ENCODE results near the gene SCAF8.
"Not testable (repeated sequence)": the region's sequence is repeated elsewhere in the genome, so short reads cannot be mapped to it uniquely, and the experiment has no call there.

The SCAF8 gene

DNA sequence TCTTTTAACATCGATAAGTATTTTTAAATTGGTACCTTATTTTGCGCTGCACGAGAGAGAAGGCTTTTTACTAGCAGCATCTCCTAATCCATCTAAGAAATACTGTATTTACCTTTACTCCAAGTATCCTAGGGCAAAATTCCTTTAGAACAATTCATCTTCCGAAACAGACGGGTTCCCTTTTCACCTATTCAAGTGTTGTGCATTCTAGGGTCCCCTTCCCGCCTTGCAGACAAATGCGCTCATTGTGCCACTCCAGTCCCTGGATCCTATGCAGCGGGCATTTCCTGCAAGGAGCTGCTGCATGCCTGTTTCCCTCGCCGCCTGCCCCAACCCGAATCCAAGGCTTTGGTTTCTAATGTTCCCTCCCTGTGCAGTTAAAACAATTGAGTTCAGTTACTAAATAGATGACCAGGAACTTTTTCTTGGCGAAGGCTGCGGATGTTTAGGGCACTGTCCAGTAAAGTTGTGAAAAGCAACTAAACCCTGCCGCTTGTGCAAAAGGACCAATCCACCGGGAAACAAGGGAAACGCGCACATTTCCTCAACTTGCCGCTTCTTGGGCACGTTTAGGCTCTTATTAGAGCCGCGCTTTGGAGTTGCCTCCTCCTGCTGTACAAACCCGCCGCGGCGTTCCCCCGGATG lies 556 bp upstream of the SCAF8 start:
- DNase-seq (ENCODE audit: low read depth in 1 of 2, low spot score in 1 of 2), result peak in 1 of 2 donors; percentile 2

- peak; percentile 79 to 80 for DNase-seq (ENCODE audit: low read depth in 1 of 2, low spot score in 1 of 2)
These were observed 588 bp downstream of the SCAF8 start for GRCh38 chr6:154733626-154734382.

DNA sequence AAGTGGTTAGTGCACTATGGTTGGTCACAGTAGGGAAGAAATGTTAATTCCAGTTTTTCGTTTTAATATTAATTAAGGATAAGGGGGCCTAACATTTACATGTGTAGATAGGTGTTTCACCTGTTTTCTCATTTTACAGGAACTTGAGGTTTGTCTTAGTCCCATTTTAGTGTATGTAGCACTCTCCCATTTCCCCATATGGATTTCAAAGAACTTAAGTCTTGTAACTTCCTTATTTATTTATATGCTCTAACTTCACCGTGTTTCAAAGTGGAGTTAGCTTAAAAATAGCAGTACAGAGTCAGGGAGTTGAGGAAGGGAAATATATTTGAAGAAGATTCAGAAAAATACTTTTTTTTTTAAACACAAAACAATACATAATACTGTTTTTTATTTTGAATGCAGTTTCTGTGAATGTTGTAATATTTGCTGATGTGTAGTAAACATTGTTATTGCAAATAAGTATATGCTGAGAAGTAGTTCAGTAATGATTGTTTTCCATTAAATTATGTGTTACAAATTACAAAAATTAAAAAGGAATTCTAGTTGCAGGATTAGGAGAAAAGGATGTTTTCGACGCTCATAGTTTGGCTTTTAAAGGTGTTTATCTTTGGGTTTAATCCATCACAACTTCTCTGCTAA lies 3.5 kb downstream of the SCAF8 start:
- no peak for DNase-seq (ENCODE audit: low read depth in 1 of 2, low spot score in 1 of 2)

DNA sequence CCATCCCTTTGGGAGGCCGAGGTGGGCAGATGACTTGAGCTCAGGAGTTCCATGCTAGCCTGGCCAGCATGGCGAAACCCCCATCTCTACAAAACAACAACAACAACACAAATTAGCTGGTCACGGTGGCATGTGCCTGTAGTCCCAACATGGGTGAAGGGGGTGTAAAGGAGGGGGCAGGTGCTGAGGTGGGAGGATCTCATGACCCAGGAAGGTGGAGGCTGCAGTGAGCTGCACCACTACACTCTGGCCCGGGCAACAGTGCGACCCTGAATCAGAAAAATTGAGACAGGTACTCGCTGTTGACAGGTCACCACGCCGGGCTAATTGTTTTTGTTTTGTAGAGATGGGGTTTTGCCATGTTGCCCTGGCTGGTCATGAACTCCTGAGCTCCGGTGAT lies 4.2 kb downstream of the SCAF8 start:
- no peak for DNase-seq (ENCODE audit: low read depth in 1 of 2, low spot score in 1 of 2)

GRCh38 chr6:154738551-154738961 lies 5.3 kb downstream of the SCAF8 start:
- no peak for DNase-seq (ENCODE audit: low read depth in 1 of 2, low spot score in 1 of 2)

DNA sequence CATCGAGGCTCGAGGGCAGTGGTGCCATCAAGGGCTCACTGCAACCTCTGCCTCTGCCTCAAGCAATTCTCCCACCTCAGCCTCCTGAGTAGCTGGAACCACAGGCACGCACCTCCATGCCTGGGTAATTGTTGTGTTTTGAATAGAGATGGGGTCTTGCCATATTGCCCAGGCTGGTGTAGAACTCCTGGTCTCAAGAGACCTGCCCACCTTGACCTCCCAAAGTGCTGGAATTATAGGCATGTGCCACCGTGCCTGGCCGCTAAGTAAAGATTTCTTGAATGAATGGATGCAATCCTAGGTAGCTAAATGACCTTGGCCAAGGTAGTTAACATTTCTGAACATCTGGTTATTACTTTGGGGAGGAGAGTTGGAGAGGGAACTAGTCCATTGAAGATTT lies 7.4 kb downstream of the SCAF8 start:
- DNase-seq (ENCODE audit: low read depth in 1 of 2, low spot score in 1 of 2), result no peak

GRCh38 chr6:154742891-154743290 lies 9.7 kb downstream of the SCAF8 start:
- DNase-seq (ENCODE audit: low read depth in 1 of 2, low spot score in 1 of 2), result no peak

DNA sequence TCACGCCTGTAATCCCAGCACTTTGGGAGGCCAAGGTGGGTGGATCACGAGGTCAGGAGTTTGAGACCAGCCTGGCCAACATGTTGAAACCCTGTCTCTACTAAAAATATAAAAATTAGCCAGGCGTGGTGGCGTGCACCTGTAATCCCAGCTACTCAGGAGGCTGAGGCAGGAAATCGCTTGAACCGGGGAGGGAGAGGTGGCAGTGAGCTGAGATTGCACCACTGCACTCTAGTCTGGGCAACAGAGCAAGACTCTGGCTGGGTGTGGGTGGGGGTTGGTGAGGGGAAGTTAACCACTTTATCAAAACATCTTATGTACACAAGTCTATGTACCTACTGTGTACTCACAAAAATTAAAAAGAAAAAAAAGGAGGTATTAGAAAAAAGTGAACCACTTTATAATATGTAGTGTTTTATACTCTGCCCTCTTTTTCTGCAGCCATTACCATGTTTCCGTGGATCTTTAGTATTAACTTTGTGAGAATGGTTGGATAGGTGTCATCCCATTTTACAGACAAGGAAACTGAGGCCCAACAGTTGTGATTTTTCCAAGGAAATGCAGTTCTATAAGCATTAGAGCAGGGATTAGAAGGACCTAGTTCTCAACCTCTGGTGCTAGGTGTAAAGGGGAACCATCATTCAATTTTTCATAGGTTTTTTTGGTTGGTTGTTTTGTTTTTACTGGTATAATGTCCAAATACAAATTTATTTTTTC lies 11.0 kb downstream of the SCAF8 start:
- not testable (repeated sequence) for DNase-seq (ENCODE audit: low read depth in 1 of 2, low spot score in 1 of 2)

DNA sequence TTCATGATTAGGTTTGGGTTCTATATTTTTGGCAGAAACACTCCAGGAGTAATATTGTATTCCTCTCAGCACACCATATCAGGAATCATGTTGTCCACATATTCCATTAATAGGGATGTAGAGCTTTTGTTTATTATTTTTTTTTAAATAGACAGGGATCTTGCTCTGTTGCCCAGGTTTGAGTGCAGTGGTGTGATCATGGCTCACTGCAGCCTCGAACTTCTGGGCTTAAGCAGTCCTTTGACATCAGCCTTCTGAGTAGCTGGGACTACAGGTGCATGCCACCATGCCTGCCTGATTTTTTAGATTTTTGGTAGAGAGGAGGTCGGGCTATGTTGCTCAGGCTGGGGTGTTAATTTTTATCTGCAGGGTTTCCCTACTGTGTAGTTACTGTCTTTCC lies 12.0 kb downstream of the SCAF8 start:
- DNase-seq (ENCODE audit: low read depth in 1 of 2, low spot score in 1 of 2), result no peak

DNA sequence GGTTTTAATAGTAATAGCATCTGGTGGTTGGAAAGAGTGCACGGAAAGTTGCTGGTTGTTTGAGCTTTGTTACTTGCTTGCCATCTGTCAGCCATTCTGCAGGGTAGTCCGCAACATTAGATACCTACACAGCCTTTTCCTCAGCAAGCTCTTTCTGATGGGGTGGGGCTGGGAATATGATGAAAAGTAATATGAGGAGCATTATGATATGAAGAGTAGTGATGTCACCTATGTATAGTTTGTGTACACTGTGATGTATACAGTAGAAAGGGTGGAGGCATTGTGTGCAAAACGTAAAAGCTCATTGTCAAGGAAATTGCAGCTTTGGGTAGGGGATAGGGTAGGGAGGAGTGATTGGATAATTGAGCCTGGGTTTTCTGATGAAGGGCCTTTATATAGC lies 16.1 kb downstream of the SCAF8 start:
- DNase-seq (ENCODE audit: low read depth in 1 of 2, low spot score in 1 of 2), result no peak

DNA sequence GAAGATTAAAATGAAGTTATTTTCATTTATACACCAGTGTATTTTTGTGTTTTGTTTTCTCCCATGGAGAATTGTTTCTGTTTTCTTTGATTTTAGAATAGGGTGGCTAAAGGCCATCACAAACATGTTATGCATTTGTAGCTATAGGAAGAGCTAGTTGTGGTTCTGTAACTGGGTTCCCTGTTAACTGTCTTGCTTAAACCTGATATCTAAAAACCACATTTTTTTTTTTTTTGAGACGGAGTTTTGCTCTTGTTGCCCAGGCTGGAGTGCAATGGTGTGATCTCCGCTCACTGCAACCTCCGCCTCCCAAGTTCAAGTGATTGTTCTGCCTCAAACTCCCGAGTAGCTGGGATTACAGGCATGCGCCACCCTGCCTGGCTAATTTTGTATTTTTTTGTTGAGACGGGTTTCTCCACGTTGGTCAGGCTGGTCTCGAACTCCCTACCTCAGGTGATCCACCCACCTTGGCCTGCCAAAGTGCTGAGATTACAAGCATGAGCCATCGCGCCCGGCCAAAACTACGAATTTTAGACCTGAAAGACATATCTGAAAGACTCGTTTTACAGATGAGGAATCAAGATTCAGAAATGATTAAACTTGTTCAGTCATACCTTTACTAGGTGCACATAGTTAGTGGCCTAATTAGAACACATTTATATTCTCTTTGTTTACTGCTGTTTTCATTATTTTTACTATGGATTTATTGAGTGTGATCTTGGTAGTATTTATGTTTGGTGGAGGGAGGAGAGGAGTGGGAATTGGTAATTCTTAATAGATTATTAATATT lies 18.0 kb downstream of the SCAF8 start:
- no peak for DNase-seq (ENCODE audit: low read depth in 1 of 2, low spot score in 1 of 2)

DNA sequence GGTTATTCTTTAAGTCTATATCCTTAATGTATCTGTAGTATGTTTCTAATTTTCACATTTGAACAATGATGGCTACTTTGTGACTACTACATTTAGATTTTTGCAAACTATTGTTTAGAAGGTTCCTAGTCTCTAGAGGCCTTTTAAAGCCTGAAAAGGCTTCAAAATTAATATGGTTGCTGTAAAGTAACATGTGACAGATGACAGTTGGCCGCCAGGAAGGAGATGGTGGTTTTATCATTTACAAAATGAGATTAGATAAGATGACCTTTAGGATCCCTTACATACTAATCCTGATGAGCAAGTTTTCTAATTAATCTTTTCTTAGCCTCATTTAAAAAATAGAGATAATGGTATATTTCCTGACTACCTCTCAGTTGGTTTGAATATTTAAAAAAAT lies 18.8 kb downstream of the SCAF8 start:
- no peak for DNase-seq (ENCODE audit: low read depth in 1 of 2, low spot score in 1 of 2)

GRCh38 chr6:154754152-154754551 lies 20.9 kb downstream of the SCAF8 start:
- no peak for DNase-seq (ENCODE audit: low read depth in 1 of 2, low spot score in 1 of 2)

DNA sequence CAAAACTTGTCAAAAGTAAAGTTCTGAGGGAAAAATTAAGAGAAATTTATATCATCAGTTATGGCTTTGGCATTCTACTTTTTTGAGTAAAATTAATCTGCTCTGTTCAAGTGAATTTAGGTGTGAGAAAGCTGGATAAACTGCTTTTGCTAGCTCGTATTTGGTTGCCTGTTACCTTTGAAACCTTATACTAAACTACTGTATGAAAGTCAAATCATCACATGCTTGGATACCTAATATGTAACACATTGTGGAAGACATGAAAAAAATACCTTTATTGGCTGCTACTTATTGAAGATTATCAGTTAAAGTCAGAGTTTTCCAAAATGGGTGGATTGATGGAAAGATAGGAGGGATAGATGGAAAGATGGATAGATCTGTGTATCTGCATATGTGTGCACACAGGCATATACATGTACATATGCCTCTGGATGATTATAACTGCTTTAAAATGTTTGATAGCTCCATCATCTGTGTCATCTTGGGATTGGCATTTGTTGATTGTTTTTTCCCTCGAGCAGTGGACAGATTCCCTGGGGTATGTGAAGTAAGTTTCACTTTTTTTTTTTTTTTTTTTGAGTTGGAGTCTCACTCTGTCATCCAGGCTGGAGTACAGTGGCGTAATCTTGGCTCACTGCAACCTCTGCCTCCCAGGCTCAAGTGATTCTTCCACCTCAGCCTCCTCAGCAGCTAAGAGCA lies 24.3 kb downstream of the SCAF8 start:
- no peak for DNase-seq (ENCODE audit: low read depth in 1 of 2, low spot score in 1 of 2)

DNA sequence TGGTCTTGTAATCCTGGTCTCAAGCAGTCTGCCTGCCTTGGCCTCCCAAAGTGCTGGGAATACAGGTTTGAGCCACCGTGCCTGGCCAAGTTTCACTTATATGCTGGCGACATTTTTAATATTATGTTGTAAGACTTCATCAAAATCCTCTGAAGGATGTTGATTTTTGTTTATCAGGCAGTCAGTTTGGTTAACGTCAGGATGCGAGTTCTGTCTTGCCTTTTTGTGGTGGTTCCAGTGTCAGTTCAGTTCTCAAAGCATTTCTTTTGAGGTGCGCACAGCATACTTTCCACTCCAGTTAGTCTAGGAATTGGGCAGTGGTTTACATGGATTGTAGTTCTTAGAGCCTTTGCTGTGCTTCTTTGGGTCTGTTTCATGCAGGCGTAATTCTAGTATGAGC lies 24.9 kb downstream of the SCAF8 start:
- no peak for DNase-seq (ENCODE audit: low read depth in 1 of 2, low spot score in 1 of 2)

DNA sequence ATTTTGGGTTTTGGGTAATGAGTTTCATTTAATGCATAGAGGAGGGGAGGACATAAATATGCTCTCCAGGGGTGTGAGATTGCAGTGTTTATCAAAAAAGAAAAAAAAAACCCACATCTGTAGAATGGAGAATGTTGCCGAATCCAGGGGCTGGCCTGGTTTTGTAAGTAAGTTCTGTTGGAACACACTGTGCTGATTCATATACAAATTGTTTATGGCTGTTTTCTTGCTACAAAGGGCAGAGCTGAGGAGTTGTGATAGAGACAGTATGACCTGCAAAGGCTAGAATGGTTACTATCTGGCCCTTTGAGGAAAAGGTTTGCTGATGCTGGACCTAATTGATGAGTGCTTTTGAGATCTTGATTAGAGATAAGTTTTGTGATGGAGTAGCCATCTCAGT lies 30.4 kb downstream of the SCAF8 start:
- DNase-seq (ENCODE audit: low read depth in 1 of 2, low spot score in 1 of 2), result no peak

- no peak for DNase-seq (ENCODE audit: low read depth in 1 of 2, low spot score in 1 of 2)
These were observed 32.1 kb downstream of the SCAF8 start for GRCh38 chr6:154765273-154765672.

DNA sequence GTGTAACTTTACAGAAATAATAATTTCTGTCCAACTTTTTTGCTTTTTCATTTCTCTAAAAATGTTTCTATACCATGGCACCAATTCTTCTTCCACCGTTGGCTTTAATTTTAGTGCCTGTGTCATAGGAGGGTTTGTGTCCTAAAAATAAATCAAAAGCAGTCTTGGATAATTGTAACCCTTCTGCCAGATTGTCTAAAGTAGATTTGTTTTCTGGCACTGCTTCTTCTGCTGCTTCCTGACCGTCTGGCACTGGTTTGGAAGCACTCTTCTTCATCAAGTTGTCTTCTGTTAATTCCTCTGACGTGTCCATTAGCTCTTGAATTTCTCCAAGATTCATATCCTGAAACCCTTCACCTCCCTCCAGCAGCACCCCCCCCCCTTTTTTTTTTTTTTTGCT lies 33.1 kb downstream of the SCAF8 start:
- DNase-seq (ENCODE audit: low read depth in 1 of 2, low spot score in 1 of 2), result no peak

DNA sequence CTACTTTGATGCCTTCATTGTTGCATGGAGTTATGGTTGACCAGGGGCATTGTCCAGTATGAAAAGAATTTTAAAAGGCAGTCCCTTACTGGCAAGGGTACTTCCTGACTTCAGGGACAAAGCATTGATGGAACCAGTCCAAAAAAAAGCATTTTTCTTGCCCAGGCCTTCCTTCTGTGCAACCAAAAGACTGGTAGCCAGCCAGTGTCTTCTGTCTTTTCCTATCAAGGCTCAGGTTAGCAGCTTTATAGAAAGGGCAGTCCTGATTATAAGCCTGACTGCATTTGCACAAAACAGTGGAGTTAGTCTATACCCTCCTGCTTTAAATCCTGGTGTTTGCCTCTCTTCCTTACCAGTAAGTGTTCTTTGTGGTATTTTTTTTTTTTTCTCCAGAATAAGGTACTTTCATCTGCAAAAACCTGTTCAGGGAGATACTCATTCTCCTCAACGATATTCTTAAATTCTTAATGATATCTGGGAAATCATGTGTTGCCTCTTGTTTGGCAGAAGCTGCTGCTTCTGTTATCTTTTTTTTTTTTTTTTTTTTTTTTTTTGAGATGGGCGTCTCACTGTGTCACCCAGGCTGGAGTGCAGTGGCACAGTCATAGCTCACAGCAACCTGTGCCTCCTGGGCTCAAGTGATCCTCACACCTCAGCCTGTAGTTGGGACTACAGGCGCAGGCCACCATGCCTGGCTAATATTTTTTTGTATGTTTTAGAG lies 33.9 kb downstream of the SCAF8 start:
- no peak for DNase-seq (ENCODE audit: low read depth in 1 of 2, low spot score in 1 of 2)

DNA sequence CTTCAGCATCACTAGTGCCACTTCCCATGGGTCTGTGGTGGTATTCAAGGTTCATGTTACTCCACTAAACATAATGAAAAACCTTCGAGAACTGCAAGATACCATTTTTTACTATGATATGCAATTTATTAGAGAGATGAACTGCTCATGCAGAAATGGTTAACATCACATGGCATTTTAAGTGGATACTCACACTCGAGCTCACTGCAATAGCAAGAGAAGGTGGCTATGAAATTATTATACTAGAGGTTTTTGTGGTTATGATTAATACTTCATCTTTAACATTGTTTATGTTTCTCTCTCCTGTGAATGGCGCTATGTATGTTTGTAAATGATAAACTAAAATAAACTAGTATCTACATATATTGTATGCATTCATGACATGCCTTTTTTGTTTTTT lies 35.1 kb downstream of the SCAF8 start:
- no peak for DNase-seq (ENCODE audit: low read depth in 1 of 2, low spot score in 1 of 2)

All from stimulated activated CD4-positive, alpha-beta T cell treated with anti-CD3 and anti-CD28 coated beads, Interleukin-15, amount 100 ng/mL, for 1 hour (primary cell).